WTC11 (cell line): Measurements from ENCODE around the gene TEX55.
"Not testable (repeated sequence)": the region's sequence is repeated elsewhere in the genome, so short reads cannot be mapped to it uniquely, and the experiment has no call there.

ENCODE experiments used
- ATF1 ChIP-seq: sonication (generic); formaldehyde crosslinking; IDR thresholded peaks from 2 replicates; pipeline ENCODE4 v1.8.1; 2023; ENCODE audit warnings: mild to moderate bottlenecking, moderate library complexity, missing genetic modification reagents
- CBFB ChIP-seq: sonication (generic); formaldehyde crosslinking; IDR thresholded peaks from 2 replicates; pipeline ENCODE4 v1.8.1; 2022; ENCODE audit warnings: mild to moderate bottlenecking, low read depth, missing genetic modification reagents
- MYBL2 ChIP-seq: sonication (generic); formaldehyde crosslinking; IDR thresholded peaks from 2 replicates; pipeline ENCODE4 v1.8.1; 2023; ENCODE audit warnings: mild to moderate bottlenecking, moderate library complexity, missing genetic modification reagents
- NR3C1 ChIP-seq: sonication (generic); formaldehyde crosslinking; conservative IDR thresholded peaks from 2 replicates; pipeline ENCODE4 v1.8.1; 2023; ENCODE audit warnings: low read depth, mild to moderate bottlenecking, missing genetic modification reagents
- SP1 ChIP-seq: sonication (generic); formaldehyde crosslinking; conservative IDR thresholded peaks from 2 replicates; pipeline ENCODE4 v1.8.1; 2022; ENCODE audit warnings: missing genetic modification reagents
- ZNF416 ChIP-seq: fragments of 250-450 bp; sonication (Bioruptor Pico); IDR thresholded peaks from 2 replicates; pipeline ENCODE4 v1.9.0; 2021; ENCODE audit warnings: mild to moderate bottlenecking, inconsistent platforms
- TF ChIP-seq, protein P1 (sequence below): sonication (generic); formaldehyde crosslinking; IDR thresholded peaks from 2 replicates; pipeline ENCODE4 v1.8.1; 2023; ENCODE audit warnings: mild to moderate bottlenecking, missing genetic modification reagents, moderate library complexity
- TF ChIP-seq, protein P2 (sequence below): fragments of 200-600 bp; IDR thresholded peaks from 2 replicates; pipeline ENCODE4 v1.8.0; 2022; ENCODE audit warnings: antibody characterized with exemption
- TF ChIP-seq, protein P3 (sequence below): sonication (generic); formaldehyde crosslinking; conservative IDR thresholded peaks from 2 replicates; pipeline ENCODE4 v1.8.1; 2023; ENCODE audit warnings: mild to moderate bottlenecking, low read depth, missing genetic modification reagents, moderate library complexity
- TF ChIP-seq, protein P4 (sequence below): fragments of 250-450 bp; sonication (Bioruptor Pico); IDR thresholded peaks from 2 replicates; pipeline ENCODE4 v1.8.0; 2021; ENCODE audit warnings: mild to moderate bottlenecking

DNA sequence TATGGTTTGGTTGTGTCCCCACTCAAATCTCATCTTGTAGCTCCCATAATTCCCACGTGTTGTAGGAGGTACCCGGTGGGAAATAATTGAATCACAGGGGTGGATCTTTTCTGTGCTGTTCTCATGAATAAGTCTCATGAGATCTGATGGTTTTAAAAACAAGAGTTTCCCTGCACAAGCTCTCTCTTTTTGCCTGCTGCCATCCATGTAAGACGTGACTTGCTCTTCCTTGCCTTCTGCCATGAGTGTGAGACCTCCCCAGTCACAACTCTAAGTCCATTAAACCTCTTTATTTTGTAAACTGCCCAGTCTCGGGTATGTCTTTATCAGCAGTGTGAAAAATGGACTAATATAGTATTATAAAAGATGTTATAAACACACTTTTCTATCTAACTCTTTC is 6.6 kb upstream of the TEX55 start:
- TF ChIP-seq, protein P1, sequence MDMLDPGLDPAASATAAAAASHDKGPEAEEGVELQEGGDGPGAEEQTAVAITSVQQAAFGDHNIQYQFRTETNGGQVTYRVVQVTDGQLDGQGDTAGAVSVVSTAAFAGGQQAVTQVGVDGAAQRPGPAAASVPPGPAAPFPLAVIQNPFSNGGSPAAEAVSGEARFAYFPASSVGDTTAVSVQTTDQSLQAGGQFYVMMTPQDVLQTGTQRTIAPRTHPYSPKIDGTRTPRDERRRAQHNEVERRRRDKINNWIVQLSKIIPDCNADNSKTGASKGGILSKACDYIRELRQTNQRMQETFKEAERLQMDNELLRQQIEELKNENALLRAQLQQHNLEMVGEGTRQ (CRISPR knock-in tag): not testable (repeated sequence)
- TF ChIP-seq ATF1 (CRISPR knock-in tag); NR3C1 (CRISPR knock-in tag); MYBL2 (CRISPR knock-in tag); ZNF416 (CRISPR knock-in tag); CBFB; SP1 (CRISPR knock-in tag): not testable (repeated sequence)
- TF ChIP-seq, protein P2, sequence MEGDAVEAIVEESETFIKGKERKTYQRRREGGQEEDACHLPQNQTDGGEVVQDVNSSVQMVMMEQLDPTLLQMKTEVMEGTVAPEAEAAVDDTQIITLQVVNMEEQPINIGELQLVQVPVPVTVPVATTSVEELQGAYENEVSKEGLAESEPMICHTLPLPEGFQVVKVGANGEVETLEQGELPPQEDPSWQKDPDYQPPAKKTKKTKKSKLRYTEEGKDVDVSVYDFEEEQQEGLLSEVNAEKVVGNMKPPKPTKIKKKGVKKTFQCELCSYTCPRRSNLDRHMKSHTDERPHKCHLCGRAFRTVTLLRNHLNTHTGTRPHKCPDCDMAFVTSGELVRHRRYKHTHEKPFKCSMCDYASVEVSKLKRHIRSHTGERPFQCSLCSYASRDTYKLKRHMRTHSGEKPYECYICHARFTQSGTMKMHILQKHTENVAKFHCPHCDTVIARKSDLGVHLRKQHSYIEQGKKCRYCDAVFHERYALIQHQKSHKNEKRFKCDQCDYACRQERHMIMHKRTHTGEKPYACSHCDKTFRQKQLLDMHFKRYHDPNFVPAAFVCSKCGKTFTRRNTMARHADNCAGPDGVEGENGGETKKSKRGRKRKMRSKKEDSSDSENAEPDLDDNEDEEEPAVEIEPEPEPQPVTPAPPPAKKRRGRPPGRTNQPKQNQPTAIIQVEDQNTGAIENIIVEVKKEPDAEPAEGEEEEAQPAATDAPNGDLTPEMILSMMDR: not testable (repeated sequence)
- TF ChIP-seq, protein P3, sequence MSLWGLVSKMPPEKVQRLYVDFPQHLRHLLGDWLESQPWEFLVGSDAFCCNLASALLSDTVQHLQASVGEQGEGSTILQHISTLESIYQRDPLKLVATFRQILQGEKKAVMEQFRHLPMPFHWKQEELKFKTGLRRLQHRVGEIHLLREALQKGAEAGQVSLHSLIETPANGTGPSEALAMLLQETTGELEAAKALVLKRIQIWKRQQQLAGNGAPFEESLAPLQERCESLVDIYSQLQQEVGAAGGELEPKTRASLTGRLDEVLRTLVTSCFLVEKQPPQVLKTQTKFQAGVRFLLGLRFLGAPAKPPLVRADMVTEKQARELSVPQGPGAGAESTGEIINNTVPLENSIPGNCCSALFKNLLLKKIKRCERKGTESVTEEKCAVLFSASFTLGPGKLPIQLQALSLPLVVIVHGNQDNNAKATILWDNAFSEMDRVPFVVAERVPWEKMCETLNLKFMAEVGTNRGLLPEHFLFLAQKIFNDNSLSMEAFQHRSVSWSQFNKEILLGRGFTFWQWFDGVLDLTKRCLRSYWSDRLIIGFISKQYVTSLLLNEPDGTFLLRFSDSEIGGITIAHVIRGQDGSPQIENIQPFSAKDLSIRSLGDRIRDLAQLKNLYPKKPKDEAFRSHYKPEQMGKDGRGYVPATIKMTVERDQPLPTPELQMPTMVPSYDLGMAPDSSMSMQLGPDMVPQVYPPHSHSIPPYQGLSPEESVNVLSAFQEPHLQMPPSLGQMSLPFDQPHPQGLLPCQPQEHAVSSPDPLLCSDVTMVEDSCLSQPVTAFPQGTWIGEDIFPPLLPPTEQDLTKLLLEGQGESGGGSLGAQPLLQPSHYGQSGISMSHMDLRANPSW (CRISPR knock-in tag): not testable (repeated sequence)
- TF ChIP-seq, protein P4, sequence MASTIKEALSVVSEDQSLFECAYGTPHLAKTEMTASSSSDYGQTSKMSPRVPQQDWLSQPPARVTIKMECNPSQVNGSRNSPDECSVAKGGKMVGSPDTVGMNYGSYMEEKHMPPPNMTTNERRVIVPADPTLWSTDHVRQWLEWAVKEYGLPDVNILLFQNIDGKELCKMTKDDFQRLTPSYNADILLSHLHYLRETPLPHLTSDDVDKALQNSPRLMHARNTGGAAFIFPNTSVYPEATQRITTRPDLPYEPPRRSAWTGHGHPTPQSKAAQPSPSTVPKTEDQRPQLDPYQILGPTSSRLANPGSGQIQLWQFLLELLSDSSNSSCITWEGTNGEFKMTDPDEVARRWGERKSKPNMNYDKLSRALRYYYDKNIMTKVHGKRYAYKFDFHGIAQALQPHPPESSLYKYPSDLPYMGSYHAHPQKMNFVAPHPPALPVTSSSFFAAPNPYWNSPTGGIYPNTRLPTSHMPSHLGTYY (CRISPR knock-in tag): not testable (repeated sequence)
